Measurements from ENCODE around the gene TTC13.

Gene TTC13

DNA sequence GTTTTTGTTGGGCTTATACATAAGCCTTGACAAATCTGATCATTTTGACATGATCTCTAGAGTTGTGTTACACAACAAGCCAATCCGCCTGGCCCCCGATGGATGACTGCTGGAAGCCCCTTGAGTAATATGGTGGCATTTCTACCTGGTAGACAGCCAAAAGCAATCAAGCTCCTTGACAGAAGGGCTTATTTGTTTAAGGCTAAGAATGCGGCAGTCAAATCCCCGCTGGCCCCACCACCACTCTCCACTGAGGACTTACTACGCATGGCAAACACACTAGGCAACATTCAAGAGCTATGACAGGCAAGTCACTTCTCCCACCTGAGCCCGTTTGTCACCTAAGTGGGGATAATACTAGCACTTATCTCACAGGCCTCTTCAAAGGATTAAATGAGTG, 77.0 kb downstream of the TTC13 start:
- no peak for FAIRE-seq

DNA sequence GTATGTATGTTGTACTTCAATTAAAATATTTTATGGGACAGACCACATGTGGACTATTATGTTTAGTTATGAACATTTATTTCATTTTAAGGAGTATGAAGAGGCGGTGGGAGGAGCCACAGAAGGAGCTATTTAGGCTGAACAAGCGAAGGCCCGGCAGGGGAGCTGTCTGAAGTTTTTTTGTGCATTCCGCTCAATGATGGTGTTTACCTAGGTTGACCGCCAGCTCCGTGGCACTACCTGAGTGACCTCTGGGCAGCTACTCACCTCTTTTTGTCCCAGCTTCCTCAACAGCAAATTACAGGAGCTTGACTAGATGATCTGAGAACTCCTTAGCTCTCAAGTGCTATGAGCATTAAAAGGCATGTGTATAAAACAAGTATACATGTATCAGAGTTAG, 77.7 kb downstream of the TTC13 start:
- no peak for FAIRE-seq

DNA sequence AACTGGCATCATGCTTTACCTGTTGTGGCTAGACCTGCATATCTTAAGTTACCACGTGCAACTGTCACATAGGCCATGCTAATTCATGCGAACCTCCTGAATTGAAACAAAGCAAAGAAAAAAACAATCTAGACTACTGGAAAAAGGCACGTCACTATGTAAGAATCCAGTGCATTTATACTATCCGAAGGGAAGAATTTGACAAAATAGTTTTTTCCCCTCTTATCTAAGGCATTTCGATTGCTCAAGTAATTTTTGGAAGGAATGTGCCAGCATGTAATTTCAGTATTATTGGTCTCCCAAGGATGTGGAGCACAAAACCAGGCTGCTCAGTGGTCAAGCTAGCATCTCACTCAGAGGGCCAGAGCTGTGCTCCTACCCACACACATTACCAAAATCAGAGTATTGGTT, 78.8 kb downstream of the TTC13 start:
- no peak for FAIRE-seq

DNA sequence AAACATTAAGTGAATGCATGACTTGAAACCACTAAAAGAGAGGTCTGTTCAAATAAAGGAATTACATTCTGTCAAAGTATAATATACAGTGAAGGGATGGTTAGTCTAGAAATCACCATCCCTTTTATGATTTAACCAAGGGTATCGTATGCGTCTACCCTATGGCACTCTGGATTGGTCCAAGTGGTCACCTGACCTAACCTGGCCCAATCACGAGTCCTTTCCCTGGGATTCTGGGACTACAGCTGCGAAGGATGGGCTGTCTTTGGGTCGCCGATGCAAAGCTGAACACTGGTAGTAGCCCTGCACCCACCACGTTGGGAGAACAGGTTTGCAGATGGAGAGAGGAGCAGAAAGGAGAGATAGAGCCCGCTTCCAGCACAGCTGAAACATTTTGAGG, 79.9 kb downstream of the TTC13 start:
- FAIRE-seq: no peak

DNA sequence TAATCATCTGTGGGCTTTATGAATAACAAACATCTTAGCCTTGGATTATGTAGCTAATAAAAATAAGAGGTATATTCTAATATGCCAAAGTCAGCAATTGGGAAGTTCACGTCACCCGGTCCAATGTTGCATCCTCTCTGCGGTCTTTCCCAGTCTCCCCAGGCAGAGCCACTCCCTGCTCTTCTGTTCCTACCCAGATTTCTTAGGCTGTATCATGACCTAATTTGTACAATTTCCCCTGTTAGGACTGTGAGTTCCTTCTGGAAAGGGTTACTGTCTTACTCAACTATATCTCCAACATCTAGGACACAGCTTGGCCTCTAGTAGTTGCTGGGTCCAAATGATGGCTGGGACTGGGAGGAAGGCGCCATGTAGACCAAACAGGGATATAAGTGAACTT, 80.5 kb downstream of the TTC13 start:
- FAIRE-seq: no peak

DNA sequence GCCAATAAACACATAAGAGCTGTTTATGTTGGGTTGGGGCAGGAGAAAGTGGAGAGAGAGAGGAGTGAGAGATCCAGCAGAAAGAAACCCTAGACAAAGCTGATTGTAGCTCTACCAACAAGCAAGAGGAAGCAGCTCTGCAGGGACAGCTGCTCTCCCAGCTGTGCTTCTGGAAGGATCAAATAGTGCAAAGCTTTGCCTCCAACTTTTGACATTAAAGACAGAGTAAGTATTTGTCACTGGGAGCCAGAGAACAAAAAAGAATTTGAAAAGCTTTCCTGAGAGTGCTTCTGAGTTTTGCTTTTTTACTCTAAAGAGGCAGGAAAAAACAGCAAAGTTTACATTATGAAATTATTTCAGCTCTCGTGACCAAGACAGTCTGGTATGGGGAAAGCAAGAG, 81.9 kb downstream of the TTC13 start:
- FAIRE-seq: no peak

DNA sequence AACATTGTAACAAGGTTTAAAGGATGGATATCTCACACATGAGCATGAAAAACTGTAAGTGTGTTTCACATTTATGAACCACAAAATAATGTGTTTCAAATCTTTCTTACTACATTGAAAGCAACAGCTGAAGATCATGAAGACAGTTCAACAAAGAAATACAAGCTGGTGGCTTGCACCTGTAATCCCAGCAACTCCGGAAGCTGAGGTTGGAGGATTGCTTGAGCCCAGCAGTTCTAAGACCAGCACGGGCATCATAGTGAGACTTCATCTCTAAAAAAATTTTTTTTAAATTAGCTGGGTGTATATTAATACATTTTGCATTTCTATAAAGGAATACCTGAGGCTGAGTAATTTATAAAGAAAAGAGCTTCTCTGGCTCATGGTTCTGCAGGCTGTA, 83.2 kb downstream of the TTC13 start:
- no peak for FAIRE-seq

DNA sequence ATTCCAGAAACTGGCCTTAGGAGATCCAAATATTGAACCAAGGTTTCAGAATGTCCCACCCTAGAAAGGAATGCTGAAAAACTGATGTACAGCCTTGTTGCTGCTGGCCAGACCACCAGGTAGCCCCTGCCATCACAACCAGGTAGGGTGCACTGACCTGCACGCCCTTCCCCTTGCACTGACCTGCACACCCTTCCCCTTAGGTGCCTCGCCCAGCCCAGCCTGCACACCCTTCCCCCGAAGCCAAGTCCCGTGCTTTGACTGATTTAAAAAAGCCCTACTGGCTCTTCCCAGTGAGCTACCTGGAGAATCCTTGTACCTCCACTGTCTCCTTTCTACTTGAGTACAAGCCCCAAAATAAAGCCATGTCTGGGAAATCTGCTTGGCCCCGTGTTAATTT, 84.0 kb downstream of the TTC13 start:
- FAIRE-seq: no peak

DNA sequence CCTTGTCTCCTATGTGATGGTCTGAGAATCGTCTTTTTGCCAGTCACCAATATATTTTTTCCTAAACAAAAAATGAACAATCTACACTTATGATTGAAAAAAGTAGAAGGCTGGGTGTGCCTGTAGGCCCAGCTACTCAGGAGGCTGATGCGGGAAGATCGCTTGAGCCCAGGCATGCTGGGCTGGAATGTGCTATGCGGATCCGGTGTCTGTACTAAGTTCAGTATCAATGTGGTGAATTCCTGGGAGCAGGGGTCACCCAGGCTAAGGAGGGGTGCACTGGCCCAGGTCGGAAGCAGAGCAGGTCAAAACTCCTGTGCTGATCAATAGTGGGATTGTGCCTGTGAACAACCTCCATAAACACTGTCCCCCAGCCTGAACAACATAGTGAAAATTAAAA, 84.6 kb downstream of the TTC13 start:
- FAIRE-seq: no peak

DNA sequence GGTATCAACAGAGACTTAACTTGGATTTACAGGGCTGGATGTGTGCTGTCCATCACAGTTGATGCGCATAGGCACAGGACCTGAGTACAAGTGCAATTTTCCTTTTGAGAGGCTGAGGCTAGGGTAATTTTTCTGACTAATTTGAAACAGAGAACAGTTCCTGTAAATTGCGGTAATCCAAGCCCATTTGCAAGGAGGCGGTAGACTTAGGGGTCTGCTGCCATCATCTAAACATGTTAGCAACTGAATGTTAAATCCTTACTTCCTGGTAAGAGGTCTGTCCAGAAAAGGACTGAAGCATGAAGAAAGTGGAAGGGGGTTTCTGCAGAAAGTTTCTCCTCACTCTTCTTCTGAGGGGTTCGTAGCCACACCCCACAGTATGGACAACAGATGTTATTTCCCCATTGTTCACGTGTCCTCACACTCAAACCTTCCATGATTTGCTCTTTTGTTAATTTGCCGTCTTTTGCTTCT, 86.6 kb downstream of the TTC13 start:
- no peak for FAIRE-seq

DNA sequence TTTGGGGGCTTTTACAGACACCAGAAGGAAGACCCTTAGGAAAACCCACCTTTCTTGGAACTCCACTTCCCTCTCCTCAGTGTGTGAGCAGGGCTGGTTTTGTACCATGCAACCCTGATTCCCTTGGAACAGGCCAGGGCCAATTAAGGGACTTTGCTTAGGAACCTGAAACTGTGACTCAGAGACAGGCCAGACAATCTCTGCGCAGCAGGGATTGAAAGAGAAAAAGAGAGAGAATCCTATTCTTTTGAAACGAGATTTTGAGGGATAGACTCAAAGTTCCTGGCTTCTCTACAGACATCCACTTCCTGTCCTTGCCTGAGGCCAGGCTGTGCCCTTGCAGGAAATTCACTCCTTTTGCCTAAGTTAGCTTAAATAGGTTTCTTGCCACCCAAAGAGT, 87.2 kb downstream of the TTC13 start:
- no peak for FAIRE-seq

DNA sequence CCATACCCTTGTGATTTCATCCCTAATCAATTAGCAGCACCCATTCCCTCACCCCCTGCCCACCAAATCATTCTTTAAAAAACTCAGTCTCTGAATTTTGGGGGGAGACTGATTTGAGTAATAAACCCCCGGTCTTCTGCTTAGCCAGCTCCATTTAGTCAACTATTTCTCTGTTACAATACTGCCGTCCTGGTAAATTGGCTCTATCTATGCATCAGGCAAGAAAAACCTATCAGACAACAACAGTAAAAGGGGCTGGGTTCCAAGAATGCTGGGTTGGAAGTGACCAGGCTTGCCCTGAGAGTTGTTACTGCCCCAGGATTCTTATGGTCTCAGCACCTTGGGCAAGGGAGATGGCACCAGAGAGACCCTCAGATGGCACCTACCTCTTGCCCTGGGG, 94.0 kb downstream of the TTC13 start:
- FAIRE-seq: no peak

DNA sequence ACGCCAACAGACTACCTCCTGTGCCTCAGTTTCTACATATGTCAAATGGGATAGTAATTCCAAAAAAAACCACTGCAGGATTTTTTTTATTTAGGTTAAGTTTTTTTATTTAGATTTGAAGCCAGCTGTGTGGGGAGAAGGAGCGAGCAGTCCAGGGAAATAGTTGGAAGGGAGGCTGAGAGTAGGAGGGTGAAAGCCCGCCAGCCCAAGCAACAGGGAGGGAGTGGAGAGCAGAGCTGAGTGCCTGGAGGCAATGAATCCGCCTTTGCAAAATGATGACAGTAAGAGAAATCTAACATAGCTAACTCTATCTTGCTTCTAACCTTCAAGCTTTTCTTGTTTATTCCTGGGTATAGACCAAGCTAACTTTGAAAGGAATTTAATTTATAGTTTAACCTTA, 94.7 kb downstream of the TTC13 start:
- FAIRE-seq: no peak

DNA sequence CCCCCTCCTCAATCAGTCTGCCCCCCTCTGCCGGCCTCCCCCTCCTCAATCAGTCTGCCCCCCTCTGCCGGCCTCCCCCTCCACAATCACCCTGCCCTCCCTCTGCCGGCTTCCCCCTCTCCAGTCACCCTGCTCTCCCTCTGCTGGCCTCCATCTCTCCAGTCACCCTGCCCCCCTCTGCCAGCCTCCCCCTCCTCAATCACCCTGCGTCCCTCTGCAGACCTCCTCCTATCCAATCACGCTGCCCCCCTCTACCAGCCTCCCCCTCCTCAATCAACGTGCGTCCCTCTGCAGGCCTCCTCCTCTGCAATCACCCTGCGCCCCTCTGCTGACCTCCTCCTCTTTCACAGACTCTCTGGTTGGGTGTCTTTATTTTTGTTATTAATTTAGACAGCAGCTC, 98.9 kb downstream of the TTC13 start:
- no peak for FAIRE-seq

DNA sequence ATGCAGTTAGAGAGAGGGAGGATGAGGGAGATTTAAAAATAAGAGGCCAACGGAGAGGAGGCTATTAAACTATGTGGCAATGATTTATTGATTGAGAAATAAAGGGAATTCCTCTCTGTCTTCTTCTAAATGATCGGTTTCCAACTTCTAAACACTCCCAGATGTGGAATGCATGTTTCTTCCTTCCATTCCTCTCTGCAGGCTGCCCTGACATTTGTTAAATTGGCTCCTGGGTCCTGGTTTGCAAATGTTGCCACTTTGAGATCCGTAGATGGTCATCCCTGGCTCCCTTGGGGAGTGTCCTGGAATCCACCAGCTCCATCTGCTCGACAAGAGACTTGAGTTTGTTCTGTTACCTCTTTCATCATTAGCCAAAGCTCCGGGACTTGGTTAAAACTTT, 100.1 kb downstream of the TTC13 start:
- peak; percentile 100 for FAIRE-seq

DNA sequence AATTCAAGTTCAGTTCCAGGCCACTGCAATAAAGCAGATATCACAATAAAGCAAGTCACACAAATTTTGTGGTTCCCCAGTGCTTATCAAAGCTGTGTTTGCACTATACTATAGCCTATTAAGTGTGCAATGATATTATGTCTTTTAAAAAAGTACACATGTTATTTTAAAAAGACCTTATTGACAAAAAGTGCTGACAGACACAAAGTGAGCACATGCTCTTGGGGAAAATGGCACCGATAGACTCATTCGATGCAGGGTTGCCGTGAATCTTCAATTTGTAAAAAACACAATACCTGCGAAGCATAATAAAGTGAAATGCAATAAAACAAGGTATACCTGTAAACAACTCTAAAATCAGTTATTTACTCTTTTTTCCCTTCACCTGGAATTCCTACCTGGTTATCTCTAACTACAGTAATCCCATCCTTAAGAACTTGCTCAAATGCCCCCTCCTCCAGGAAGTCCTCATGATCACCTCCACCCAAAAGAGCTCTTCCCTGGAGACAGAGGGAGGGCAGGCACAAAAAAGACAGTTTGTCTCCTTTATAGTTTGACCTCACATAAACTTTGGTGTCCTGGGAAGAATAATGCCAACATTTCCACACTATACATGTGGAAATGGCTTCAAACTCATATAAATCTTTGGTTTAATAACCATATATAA, 100.6 kb downstream of the TTC13 start:
- no peak for FAIRE-seq

DNA sequence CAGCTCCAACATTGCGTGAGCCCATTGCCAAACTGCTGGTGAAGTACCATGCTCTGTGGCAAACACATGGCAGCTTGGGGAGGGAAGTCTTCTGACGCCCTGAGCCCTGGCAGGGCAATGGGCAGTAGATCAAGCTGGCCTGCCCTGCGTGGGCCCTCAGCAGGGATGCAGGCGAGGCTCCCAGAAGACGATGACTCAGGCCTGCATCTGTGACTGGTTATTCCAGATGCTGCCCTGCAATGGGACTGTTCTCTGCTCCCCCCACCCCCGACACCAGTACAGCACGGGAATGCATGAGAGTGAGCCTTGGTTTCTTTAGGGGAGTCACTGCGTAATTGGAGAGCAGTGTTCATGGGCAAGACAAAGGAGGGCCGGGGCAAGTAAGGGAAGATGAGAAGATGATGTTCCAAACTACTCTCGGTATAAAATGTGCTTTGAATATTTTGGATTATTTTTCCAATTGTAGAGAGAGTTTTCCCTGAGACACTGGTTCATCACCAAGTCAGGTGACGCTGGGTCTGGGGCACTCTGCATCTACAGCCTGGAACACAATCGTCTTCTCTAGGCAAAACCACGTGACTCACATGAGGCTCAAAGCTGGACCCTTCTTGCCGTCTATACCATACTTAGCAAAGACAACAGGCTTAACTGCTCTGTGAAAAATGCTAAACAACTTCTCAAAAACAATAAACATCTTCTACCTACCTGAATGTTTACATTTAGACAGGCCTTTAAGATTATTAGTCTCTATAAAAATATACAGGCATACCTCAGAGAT, 101.3 kb downstream of the TTC13 start:
- no peak for FAIRE-seq

DNA sequence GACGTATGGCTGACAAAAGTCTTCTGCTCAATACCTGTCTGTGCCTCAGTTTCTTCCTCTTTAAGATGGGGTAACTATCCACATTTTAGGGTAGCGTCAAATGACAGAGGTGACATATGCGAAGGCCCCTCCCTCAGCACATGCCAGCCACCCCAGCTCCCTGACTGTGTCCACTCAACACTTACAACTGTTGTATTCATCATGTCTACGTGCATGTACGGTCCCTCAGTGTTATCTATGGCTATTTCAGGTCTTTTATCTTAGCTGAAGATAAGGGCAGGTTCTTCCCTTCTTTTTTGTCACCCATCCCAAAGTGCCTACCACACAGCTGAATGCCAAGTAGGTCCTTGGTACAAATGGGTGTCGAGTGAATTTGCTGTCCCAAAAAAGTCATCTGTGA, 102.0 kb downstream of the TTC13 start:
- FAIRE-seq: no peak

DNA sequence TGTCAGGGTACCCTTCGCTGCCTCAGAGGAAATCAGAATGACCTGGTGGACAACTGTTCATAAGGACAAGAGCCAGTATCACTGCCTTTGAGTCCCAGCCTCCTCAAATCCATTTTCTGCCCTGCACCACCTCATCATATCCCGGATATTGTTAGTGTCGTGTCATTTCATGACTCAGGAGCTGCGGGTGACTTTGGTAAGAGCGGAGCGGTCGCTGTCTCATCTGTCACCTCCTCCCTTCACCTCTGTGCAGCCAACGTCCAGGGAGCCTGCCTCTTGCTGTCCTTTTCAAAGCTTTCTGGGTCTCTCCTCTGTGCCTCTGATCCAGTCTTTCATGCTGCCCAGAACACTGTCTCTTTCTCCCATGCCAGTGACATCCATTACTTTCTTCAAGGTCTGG, 103.3 kb downstream of the TTC13 start:
- no peak for FAIRE-seq

DNA sequence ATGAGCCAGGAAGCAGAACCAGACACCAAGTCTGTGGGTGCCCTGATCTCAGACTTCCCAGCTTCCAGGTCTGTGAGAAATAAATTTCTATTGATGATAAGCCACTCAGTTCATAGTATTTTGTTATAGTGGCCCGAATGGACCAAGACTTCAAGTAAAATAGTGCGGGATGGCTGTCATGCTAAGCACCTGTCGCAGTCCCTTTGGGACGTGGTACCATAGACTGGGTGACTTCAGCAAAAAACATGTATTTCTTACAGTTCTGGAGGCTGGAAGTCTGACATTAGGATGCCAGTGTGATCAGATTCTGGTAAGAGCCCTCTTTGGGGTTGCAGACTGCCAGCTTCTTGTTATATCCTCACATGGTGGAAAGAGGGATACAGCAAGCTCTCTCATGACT, 107.7 kb downstream of the TTC13 start:
- no peak for FAIRE-seq

DNA sequence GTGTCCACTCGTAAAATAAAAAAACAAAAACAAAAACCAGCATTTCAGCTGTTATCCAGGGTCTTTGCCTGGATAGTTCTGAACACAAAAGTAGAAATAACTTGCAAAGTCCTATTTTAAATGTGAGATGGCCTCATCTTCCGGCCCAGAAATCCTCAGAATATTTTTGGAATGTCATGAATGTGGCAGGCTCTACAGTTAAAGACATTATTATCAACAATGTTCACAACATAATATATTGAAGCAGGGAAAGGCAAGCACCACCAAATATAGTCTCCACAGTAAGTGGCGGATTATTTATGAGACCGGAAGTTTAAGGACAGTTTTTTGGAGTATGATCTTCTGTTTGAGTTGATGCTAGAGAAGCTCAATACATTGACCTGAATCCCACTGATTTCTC, 109.2 kb downstream of the TTC13 start:
- FAIRE-seq: no peak

DNA sequence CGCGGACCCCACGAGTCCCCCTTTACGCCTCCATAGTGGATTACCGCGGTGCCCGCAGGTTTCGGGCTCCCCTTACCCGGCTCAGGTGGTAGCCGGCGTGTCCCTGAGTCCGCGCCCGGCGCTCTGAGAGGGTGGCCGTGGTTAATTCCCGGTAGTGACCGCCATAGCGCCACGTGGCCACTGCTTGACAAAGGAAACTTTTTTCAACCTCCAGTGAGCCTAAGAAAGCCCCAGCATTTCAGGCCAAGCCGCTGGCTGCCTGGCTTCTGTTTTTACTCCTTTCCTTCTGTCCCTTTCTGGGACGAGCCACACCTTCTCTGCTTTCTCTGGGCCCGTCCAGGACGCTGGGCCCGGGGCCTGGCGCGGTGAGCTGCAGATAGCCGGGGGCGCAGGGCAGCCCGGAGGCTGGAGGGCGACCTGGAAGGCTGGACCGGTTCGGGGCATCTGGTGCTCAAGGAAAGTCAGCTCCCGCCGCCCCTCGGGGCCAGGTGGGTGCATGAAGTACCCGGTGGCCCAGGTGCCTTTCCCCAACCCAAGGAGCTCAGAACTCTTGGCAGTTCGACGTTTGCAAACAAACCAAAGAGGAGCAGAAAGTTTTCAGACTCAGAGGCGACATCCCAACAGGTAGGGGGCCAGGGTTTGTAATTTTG, 109.8 kb downstream of the TTC13 start:
- FAIRE-seq: no peak

DNA sequence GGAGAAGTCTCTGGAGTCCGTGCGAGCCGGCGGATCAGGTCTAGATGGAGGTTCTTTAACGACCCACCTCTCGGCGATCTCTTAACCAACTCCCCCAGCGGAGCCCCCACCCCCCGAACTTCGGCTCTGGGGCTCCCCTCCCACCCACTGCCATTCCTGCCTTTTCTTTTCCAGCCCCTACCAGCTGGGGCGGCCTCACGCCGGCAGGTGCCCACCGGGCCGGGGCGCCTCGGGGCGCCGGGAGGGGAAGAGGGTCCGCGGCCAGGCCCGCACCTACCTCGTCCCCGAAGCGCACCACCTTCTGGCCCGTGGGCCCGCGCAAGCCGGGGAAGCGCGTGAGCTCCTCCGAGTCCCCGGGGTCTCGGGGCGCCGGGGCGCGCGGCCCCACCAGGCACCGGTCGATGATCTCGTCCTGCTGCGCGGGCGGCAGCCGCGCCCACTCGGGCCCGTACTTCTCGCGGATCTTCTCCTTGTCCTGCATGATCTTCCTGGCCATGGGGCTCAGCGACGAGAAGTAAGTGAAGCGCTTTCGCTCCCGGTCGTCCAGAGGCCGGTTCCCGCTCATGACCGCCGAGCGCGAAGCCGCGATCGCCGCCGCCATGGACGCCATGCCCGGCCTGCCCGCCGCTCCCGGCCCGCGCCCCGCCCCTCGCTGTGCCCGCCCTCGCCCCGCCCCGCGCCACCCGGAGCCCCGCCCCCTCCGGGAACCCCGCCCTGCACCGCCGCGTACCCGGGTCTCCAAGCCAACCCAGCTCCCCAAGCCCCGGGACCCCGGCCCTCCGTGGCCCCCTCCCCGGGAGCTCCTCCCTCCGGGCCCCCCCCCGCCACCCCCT, 110.5 kb downstream of the TTC13 start, which contains the start of gene C1orf198:
Gene C1orf198 (minus strand): TSS at position 619 of the 833 bp plus-strand sequence. CDS start 9 bp downstream, at position 610.
- no peak for FAIRE-seq

All from endometrium (tissue), 2 donors.